NCI-H526 treated with DMSO at 0.1 percent for 48 hours (cell line): ENCODE data around the gene WBP2.
A peak's percentile ranks its signal among the peaks of the same experiment; 100 is the strongest.

Experiments used
- DNase-seq: peaks from one replicate; lab custom pipeline; 2025; lab: John Stamatoyannopoulos, UW

WBP2 gene

DNA sequence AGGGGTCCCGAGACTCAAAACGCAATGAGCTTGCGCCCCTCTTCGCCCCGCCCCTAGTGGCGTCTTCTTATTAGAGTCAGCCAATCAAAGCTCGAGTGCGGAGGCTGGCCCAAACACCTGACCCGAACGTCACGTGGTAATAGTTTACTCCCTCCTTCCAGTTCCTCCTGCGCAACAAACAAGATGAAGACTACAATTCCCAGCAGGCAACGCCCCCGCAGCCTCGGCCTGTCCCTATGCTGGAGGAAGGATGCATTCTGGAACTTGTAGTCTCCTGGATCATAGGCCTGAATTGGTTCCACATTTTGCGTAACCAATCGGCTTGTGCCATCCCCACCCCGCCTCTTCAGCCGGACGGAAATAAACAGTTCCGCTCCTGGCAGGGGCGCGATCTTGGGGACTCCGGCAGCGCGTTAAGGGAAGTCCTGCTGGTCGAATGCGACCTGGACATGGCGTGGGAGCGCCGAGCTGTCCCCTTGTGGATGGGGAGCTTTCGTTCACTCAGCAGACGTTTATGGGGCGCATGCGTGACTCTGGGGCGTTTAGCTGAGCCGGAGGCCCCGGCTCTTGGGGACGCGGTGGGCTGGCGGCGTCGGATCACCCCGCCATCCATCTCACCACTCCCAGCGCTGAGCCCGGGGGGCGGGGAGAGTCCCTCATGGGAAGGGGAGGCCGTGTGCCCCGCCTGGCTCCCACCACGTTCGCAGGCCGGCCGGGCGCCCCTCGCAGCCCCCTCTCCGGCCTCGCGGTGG lies at the start of gene WBP2:
Gene WBP2 (minus strand): TSS at position 26 of the 752 bp plus-strand sequence. CDS start 38 bp downstream, outside the sequence.
- DNase-seq: peak; percentile 99

- no peak for DNase-seq
Measured at GRCh38 chr17:75902406-75902805, 47.3 kb upstream of the WBP2 start.

GRCh38 chr17:75901727-75902126 lies 46.6 kb upstream of the WBP2 start:
- DNase-seq: no peak

- DNase-seq: no peak
Measured at GRCh38 chr17:75900691-75901533, 45.8 kb upstream of the WBP2 start.

DNA sequence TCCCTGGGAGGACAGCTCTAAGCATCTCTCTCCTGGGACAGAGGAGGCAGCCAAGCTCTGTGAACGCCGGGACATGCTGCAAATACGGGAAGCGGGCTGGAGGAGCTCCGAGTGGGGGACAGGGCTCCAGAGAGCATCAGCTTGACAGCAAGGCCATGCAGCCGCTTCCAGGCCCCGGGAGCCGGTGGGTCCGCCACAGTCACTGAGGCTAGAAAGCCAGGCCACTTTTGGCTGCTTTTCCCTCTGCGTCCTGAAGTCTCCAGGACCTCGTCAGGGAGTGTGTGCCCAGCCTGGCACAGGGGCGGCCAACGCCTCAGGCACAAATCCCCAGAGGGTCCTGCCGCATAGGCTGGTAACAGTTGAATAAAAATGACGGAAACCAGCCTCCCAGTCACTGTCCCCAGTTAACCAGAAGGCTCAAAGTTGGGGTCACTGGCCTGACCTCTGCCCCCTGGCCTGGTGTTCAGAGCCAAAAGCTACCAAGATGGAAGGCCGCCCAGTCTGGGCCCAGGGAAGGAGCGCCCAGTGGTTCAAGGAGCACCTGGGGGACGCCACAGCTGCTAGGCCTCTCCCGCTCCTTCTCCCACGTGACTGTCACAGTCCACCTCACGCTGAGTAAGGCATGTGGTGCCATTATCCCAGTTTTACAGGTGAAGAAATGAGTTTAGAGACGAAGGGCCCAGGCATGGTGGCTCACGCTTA lies 44.8 kb upstream of the WBP2 start:
- DNase-seq: no peak

DNA sequence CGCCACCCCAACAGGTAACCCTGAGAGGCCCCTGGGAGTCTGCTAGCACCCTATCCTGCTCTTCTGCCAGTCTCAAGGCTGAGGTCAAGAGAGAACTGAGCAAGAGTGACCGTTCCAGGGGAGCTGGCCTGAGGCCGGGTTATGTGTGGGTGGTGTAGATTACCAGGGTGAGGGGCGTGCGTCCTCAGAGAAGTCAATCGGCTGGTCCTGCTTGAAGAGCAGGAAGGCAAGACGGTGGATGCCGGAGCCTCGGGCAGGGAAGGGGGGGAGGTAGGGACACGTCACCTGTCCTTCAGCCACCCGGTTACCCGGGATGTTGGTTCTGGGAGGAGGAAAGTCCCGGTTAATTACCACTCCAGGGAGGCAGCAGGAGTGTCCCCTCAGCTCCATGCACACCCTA lies 44.2 kb upstream of the WBP2 start:
- no peak for DNase-seq

DNA sequence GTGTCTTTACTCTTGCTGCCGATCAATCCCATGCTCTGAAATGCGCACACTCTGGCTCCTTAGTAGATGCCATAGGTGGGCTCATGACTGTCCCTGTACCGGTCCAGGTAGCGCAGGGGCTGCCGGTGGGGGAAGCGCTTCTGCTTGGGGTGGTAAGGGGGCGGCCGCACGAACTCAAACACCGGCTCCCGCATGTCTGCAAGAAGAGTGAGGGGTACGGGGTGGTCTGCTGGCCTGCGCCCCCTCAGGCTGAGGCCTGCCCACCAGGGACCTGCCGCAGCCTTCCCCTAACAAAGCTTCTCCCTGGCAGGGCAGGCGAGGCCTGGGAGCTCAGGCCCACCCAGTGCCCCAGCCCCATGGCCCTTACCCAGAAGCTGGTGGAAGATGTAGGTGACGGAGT lies 43.7 kb upstream of the WBP2 start:
- no peak for DNase-seq

- DNase-seq: no peak
Measured at GRCh38 chr17:75898065-75898464, 42.9 kb upstream of the WBP2 start.

DNA sequence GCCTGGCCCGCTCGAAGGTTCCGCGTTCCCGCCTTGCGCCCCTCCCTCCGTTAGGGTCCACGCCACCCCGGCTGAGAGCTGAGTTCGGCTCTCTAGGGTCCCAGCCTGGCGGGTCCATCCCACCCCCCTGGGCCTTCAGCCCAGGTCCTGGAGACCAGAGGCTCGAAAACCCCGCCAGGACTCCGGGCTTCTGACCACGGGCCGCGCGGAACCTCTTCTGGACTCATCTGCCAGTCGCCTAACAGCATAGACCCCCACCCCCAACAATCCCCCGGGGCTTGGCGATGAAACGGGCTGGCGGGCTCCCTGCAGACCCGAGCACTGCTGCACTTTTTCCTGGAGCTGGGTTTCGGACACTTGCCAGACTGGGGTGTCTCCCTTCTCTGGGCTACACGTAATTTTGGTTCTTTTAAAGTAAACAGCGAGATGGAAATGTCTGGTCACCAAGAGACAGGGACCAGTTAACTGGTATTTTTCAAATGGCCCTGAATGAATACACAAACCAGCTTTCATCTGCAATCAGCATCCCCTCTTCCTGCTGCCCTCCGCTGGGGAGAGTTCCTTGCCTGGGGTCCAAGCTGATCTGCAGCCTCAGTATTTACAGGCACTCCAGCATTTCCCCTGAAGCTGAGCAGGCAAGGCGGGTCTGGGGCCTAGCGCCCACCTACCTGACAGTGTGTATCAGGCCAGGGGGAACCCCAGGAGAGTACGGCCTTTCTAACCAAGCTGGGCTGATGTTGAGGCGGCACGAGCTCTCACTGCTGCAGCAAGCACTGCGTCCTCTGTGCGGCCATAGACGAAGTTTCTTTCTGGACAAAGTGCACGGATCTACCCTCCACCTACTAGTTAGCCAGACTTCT lies 42.3 kb upstream of the WBP2 start:
- DNase-seq: no peak

GRCh38 chr17:75896415-75897159 lies 41.5 kb upstream of the WBP2 start, which contains the start of gene TRIM65:
Gene TRIM65, minus strand, starts transcription at chr17:75896951. Its CDS starts 14 bp downstream, at chr17:75896937.
- DNase-seq: peak; percentile 44

- DNase-seq: no peak
Measured at GRCh38 chr17:75895370-75896155, 40.4 kb upstream of the WBP2 start.

GRCh38 chr17:75894049-75894733 lies 39.1 kb upstream of the WBP2 start:
- DNase-seq: no peak

GRCh38 chr17:75893305-75894048 lies 38.3 kb upstream of the WBP2 start:
- no peak for DNase-seq

GRCh38 chr17:75892556-75893224 lies 37.6 kb upstream of the WBP2 start:
- DNase-seq: no peak

DNA sequence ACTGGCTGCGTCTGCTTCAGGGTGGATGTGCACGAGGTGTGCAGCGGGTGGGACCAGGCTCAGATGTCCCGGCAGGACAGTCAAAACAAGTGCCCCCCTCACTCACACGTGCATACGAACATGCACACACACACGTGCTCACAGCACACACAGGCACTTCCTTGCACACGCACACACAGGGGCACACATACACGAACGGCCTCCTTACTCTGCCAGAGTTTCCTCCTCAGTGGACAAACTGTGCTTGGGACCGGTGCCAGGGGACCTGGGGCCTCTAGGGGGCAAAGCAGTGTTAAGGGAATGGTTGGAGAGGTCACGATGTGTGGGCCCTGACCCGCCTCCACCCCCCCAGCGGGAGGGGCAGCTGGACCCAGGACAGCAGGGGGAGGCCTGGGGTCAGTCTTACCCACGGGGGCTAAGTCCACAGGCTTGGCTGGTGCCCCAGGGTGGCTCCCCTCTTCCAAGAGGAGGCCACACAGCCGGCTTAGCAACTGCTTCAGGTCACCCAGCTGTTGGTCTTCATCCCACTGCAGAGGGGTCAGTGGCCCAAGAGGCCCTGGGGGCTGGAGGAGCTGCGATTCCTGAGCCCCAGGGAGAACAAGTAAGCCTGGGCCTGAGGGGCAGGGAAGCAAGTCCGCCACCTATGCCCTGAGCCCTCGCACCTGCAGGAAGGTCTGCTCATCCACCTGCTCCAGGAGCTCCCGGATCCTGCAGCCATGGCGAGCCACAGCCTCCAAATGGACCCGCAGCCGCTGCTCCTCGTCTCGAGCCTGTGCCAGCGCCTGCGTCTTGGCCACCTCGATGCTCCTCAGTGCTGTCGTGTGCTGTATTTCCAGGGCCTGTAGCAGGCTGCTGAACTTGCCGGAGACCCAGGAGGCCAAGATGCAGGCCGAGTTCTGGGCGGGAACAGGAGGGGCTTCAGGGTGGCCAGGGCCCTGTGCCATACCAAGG lies 36.7 kb upstream of the WBP2 start:
- DNase-seq: no peak

DNA sequence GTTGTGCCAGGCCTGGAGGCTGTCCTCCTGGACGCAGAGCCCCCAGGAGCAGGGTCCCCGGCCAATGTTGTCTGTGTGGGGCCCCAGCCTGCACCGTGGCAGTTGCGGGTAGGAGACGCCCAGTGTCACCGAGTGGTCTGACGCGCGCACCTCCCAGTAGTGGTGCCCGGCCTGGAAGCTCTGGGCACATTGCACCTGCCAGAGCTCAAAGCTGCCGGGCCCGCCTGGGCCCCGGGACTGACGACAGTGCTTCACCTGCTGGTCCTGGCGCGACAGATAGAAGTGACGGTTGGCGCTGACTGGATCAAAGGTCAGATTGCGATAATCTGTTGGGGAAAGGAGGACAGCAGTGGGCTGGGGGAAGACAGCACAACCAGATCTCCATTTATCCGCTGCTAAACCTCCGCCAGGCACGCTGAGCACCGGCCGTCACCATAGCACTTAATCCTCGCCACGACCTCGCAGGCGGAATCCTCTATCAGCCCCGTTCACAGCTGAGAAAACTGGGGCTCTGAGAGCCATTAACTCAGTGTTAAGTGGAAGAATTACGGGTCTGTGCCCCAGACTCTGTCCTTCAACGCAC lies 36.0 kb upstream of the WBP2 start:
- no peak for DNase-seq

- DNase-seq: no peak
Measured at GRCh38 chr17:75889454-75889853, 34.3 kb upstream of the WBP2 start.
